Measurements from ENCODE around the gene PRCP. TPM values are rescaled to one million over a fixed set of nuclear protein-coding genes. Genes with fewer than 3 reads are reported as not detected.

Gene PRCP
- total RNA-seq, 1 experiment from 2014 or later: 13.5 TPM

DNA sequence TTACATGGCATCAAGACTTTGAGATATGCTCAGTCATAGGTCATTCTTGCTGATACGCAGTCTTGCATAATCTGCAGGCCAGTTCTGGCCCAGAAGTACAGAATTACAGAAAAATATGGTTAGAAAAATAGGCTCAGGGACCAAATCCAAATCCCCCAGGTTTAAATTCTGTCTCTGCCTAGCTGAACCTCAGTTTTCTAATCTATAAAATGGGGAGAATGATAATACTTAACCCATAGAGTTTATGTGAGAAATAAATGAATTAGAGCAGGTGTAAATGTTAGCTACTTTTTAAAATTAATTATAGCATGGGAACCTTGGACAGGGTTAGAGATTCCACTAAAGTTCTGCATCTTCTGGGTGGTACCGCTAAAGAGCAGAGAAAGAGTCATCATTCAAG, 114.2 kb downstream of the PRCP start:
- no peak for DNase-seq (ENCODE audit: low read depth)

DNA sequence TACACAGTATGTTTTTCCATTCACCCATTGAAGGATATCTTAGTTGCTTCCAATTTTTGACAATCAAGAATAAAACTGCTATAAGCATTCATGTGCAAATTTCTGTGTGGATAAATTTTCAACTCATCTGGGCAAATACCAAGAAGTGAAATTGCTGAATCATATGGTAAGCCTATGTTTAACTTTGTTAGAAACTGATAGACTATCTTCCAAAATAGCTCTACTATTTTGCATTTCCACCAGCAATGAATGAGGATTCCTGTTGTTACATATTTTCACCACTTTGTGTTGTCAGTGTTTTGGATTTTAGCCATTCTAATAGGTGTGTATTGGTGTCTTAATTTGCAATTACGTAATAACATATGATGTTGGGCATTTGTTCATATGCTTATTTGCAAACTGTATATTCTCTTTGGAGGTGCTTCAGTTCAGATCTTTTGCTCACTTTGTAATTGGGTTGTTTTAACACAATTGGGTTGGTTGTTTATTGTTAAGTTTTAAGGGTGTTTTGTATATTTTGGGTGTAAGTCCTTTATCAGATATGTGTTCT, 117.3 kb downstream of the PRCP start:
- no peak for DNase-seq (ENCODE audit: low read depth)

DNA sequence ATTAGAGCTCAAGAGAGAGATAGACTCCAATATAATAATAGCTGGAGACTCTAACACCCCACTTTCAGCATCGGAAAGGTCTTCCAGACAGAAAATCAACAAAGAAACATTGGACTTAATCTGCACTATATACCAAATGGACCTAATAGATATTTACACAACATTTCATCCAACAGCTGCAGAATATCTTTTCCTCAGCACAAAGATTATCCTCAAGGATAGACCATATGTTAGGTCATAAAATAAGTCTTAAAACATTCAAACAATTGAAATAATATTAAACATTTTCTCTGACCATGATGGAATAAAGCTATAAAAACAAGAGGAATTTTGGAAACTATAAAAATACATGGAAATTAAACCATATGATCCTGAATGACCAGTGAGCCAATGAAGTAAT, 121.5 kb downstream of the PRCP start:
- DNase-seq (ENCODE audit: low read depth): no peak

DNA sequence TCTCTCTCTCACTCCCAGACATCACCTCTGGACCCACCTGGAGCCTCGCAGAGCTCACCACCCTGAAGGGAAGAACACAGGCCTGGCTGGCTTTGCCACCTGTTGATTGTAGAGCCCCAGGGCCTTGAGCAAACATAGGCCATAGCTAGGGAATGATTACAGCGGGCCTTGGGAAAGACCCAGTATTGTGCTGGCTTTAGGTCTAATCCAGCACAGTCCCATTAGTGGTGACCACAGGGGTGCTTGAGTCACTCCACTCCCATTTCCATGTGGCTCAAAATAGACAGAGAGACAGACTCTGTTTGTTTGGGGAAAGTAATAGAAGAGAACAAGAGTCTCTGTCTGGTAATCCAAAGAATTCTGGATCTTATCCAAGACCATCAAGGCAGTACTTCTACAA, 123.9 kb downstream of the PRCP start:
- DNase-seq (ENCODE audit: low read depth): peak; percentile 62

DNA sequence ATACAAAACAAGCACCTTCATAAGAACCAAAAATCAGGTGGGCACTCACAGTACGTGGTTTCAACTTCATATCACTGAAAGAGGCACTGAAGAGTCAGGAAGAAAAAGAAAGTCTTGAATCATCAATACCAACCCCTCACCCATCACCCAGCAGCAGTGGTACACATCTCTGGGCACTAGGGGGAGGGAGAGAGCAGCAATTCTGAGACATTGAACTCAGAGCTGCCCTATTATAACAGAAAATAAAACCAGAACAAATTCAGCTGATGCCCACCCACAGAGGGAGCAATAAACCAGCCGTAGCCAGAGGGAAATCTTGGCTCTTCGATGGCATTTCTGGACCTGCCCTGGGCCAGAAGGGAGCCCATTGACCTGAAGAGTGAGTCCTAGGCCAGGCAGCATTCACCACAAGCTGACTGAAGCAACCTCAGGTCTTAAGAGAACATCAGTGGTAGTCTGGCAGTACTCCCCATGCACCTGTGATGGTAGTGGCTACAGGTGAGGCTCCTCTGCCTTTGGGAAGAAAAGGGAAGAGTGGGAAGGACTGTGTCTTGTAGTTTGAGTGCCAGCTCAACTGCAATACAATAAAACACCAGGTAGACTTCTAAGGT, 124.4 kb downstream of the PRCP start:
- peak; percentile 60 for DNase-seq (ENCODE audit: low read depth)

DNA sequence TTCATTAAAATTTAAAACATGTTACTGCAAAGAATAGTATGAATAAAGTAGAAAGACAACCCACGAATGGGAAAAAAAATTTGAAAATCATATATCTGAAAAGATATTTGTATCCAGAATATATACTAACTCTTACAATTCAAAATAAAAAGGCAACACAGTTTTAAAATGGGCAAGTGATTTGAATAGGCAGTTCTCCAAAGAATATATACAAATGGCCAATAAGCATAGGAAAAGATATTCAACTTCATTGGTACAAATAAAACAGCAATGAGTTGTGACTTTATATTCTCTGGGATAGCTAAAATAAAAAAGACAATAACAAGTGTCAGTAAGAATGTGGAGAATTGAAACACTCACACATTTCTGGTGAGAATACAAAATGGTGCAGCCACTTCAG, 125.0 kb downstream of the PRCP start:
- DNase-seq (ENCODE audit: low read depth): no peak

Other genes with a start within 250 kb of the PRCP start
- 0.23 TPM in 1 of 2 replicates, not detected in the other for gene FAM181B, start 166.6 kb downstream of the PRCP start, total RNA-seq (2014; rRNA removed; shearing (Covaris generic))
- 18.2 and 21.4 TPM in 2 replicates for gene DDIAS, start 1.3 kb upstream of the PRCP start, total RNA-seq (2014; rRNA removed; shearing (Covaris generic))
- 10.3 and 11.9 TPM in 2 replicates for gene RAB30, start 171.5 kb upstream of the PRCP start, total RNA-seq (2014; rRNA removed; shearing (Covaris generic))